HG03060 (cell line): ENCODE measurements around the gene ZNF106.

ENCODE experiments used
- ATAC-seq: cut with Tn5 transposase; IDR thresholded peaks from one replicate; pipeline ENCODE4 v1.9.1; 2021; ENCODE audit warnings: low read depth, moderate number of reproducible peaks; ENCODE audit not compliant: unreplicated experiment

ZNF106 gene

DNA sequence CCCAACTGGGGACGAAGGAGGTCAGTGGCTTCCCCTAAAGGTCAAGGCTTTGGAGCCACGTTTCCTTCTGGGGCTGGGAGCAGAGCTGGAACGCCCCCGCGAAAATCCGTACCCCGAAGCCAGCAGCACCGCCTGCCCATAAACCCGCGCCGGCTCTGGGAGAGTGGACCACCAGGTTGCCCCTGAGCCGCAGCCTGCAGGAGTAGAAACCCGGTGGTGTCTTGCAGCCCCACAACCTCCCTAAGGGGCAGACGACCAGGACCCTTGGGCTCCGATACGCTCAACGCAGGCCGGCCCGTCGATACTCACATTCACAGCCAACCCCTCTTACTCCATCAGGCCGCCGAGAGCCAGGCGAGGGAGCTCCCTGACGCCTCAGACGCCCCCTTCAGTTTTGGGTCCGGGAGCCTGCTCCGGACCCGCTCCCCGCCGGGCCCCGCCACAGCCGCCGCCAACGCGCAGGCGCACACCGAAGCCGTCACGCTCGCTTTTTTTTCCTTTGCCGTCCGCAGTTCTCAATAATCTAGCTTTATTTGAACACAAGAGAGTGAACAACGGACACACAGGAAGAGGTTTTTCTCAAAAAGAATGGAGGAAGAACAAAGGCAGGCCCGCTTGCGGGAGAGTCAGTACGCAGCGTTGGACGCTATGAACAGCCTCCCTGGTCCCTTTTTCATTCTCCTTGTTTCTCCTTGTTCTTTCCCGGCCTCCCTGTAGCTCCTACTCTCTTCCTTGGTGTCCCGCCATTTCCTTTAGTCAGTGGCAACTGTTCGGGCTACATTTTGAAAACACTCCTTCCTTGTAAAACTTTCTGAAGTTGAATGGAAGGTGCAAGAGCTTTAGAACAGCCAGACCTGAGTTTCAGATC, at the start of gene ZNF106:
ZNF106 (minus strand) TSS at position 471 of the 868 bp plus-strand sequence. CDS start 18,852 bp downstream, outside the sequence.
- ATAC-seq = peak; percentile 46

DNA sequence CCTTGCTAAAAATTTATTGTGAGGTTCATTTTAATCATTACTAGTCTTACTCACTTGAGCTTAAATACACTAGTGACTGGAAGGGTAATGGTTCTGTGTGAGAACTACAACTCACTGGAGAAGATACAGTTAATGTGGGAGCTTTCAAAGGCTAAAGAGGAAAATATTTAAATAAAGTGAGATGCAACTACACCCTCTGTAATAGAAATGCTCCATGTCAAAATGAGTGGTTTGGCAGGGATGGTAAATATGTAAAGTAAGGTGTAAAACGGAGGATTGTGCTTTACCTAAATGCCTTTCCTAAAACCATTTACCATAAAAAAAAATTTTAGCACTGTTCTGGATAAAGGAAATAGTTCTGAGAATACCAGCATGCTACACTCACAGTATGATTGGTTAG, 42.3 kb upstream of the ZNF106 start:
- no peak for ATAC-seq

DNA sequence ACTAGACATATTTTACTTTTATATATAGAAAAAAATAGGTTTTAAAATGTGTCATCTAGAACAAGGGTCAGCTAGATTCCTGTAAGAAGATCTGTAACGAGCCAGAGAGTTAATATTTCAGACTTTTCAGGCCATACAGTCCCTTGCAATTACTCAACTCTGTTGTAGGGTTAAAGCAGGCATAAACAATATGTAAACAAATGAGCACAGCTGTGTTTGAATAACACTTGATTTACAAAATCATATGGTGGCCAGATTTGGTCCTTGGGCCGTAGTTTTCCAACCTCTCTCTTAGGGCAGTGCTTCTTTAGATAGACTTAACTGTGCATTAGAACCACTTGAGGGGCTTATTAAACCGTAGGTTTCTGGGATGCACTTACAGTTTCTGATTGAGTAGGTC, 38.0 kb upstream of the ZNF106 start:
- ATAC-seq = no peak

DNA sequence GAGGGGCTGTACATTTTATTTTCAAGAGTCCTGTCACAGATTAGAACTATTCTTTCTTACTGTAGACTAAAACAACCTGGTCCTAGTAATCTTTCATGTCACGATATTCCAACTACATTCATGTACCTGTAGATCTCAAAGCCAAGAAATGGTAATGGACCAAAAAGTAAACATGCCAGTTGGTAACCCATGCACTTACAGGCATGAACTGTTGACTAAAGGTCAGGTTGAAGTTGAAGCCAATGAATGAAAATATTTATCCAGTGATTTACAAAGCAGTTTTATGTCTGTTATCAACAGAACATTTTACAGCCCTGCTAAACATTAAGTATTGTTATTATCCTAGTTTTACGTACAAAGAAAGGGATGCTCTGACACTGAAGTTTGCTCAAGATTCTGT, 32.4 kb upstream of the ZNF106 start:
- ATAC-seq = no peak

DNA sequence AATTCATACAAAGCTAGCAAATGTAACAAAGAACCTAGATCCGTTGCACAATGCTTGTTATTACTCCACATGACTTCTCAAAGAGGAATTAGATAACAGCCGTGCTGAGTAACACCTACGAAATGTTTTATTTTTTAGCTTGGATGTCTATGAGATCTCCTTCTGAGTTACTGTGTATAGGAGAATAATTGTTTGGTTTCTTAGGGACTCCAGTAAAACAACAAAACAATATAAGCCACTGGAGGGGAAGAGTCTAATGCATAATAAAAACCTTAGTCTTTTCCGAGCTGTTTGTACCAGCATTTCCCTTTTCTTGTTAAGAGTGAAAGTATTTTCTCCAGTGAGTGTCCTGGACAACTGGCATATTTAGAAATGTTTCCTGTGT, 20.1 kb upstream of the ZNF106 start:
- ATAC-seq = no peak

DNA sequence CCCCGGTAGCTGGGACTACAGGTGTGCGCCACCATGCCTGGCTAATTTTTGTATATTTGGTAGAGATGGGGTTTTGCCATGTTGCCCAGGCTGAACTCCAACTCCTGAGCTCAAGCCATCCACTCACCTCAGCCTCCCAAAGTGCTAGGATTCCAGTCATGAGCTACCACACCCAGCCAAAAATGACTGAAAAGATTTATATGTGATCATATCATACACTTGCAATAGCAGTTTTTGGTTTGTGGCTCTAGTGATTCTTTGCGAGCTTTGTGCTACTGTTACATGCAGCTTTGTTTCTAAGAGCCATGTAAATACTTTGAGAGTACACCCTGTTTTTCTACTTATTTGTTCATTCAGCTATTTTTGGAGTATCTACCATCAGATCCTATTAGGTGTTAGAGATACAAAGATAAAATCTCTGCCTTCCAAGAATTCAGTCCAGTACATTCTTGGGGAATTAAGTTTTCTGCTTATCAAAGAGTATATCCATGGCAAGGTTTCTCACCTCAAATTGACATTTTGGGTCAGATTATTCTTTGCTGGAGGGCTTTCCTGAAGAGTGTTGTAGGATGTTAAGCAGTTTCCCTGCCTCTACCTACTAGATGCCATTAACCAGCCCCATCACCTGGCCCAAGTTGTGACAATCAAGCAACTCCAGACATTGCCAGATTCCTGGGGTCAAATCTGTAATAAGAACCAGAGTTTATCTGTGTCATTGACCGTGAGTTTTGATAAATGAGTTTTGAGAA, 19.5 kb upstream of the ZNF106 start:
- ATAC-seq = no peak

DNA sequence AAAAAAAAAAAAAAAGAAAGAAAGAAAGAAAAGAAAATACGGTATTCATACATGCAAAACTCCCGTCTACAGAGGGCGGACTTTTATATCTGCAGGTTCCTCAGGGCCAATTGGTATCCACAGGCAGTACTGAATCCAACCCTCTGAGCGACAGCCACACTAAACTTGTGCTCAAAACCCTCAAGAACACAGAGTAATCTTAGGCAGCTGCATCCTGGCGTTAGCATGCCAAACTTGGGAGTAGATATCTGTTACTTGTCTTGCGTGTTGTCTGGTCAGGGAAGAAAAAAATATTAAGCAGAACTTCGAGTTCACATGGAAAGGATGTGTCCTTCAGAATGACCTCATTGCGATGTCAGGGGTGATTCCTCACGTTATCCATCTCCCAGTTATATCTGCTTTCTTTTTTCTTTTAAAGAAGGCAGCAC, 17.3 kb upstream of the ZNF106 start:
- no peak for ATAC-seq

DNA sequence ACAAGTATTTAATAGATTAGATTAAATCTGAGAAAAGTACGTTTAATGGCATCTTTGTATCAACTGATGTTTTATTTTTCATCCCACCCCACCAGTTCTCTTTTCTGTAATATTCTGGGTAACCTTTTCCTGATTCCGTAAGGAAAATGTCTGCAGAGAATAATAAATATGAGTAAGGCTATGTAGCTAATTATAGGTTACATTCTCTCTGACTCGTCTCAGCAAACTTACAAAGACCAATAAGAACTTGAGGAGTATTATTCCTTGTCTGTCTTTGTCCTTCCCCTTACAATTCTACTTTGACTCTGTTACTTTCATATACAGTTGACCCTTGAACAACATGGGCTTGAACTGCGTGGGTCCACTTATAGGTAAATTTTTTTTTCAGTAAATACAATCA, 16.6 kb upstream of the ZNF106 start:
- ATAC-seq = no peak

DNA sequence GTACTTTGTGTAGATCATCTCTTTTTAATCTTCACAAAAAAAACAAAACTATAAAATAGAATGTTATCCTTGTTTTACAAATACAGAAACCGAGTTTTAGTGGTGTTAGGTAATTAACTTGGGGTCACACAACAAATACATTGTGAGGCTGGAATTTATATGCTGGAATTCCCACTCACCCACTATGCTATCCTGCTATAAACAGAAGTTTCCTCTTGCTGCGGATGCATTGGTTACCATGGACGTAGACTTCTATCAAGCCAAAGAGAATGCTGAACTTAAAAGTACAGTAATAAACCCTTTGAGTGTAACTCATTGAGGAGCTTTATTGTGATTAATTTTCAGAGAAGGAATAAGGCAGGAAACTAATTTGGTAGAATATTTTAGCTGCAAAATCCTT, 13.7 kb upstream of the ZNF106 start:
- ATAC-seq = peak; percentile 9

DNA sequence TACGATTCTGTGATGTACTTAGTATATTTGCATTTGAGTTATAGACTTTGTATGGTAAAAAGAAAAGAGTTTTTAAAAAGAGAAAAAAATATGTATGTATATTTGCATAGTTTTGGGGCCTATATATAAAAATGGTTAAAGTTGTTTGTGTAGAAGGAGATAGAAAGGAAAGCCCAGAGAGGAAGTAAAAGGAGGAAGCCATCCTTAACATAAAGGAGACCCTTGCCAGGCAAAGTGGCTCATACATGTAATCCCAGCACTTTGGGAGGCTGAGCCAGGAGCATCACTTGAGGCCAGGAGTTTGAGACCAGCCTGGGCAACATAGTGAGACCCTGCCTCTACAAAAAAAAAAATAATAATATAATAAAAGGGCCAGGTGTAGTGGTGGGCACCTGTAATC, 12.9 kb upstream of the ZNF106 start:
- ATAC-seq = no peak

DNA sequence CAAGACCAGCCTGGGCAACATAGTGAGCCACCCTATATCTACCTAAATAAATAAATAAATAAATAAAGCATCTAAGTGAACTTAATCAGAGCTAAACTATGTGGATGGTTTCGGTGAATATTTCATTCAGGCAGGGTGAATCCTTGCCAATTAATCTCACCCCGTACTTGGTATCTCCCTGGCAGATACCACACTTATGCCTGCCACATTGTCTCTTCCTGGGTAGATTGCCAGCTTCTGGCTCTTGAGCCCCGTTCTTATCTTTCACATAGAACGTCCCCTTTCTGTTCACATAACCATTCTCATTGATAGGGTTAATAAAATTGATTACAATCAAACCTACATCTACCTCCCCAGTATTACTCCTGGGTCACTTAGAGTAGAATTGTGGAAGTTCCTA, 11.5 kb upstream of the ZNF106 start:
- ATAC-seq = no peak

DNA sequence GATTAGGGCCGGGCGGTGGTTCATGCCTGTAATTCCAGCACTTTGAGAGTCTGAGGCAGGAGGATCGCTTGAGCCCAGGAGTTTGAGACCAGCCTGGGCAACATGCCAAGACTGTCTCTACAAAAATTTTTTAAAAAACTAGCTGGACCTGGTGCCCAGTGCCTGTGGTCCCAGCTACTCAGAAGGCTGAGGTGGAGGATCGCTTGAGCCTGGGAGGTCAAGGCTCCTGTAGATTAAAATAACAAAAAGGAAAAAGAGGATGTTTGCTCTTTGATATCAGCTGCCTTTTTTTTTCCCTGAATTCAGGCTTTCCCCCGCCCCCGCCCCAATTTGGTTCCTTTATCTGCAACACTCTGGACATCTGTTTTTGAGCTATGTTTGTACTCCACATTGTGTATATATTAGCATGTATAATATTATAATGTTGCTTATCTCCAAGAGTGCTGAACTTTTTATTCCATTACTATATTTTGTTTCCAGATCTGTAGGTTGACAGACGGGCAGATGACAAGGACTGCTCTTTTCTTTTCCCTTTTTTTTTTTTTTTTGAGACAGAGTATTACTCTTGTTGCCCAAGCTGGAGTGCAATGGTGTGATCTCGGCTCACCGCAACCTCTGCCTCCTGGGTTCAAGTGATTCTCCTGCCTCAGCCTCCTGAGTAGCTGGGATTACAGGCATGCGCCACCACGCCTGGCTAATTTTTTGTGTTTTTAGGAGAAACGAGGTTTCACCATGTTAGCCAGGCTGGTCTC, 9.1 kb upstream of the ZNF106 start:
- no peak for ATAC-seq

DNA sequence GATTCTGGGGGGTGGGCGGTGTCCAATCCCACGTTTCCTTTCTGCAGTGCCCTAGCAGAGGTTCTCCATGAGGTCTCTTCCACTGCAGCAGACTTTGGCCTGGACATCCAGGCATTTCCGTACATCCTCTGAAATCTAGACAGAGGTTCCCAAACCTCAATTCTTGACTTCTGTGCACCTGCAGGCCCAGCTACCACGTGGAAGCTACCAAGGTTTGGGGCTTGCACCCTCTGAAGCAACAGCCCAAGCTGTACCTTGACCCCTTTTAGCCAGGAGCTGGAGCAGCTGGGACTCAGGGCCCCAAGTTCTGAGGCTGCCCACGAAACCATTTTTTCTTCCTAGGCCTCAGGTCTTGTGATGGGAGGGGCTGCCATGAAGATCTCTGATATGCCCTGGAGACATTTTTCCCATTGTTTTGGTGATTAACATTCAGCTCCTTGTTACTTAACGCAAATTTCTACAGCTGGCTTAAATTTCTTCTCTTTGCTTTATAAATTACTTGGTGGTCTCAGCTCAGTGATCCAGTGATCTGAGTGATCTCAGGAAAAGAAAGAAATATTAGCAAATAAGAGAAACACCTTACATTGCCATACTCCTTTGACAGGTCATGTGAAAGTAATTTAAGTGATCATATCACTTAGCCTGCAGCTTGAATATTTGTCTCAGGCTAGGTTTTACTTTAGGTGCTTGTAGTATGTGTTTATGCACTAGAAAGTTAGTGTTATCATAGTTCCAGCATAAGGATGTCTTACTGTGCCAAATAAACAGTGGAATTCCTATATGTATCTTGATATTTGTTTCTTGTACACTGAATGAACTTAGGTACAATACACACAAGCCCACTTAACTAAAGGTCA, 7.5 kb upstream of the ZNF106 start:
- ATAC-seq = no peak

DNA sequence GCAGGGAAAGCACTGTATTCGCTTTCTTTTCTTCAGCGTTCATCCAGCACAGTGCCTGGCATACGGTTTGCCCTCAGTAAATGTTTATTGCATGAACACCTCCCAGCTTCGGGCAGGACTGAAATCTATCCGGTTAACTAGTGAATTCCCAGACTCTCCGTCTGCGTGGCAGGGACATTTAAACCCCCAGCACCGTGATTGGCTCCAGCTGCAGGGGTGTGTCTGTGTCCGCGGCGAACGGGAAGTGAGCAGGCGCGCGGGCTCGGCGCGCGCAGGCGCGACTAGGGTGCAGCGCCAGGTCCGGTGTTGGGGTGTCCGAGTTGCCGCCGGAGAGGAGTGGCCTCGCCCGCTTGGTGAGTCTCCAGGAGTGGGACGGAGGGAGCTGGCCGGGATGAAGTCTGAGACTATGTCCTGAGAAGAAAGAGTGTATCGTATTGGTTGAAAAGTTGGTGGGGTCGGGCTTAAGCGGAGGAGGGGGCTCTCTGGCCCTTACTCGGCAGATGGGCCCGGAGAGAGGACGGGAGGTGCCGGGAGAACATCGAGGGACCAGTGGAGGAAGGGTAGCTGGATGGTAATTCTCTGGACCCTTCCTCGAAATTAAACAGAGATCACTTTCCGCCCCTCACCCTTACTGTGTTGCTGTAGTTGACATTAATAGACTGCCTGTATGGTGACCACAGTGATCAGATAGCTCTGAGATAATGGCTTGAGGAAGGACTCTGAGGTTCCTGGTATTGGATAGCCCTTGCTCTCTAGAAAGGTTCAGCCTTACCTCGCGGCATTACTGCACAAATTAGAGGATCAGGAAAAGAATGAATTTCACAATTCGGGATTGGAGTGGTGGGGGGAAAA, 4.6 kb upstream of the ZNF106 start, which contains the start of gene SNAP23:
SNAP23 (plus strand) TSS at position 274 of the 852 bp plus-strand sequence. CDS start 16,213 bp downstream, outside the sequence.
- ATAC-seq = peak; percentile 40

DNA sequence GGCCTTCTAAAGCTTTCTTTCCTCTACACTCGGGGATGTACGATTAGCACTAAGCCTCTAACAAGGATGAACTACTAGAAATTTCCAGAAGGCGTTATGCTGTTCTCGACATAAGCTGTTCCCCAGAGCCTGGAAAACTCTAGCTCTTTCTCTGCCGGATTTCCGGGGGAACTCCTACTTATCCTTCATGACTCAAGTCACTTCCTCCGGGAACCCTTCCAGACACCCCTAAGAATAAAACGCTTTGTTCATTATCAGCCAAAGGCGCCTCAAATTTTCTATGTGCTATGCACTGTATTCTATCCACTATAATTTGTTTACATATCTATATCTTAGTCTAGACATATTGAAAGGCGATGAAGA, 4.0 kb upstream of the ZNF106 start:
- ATAC-seq = no peak

DNA sequence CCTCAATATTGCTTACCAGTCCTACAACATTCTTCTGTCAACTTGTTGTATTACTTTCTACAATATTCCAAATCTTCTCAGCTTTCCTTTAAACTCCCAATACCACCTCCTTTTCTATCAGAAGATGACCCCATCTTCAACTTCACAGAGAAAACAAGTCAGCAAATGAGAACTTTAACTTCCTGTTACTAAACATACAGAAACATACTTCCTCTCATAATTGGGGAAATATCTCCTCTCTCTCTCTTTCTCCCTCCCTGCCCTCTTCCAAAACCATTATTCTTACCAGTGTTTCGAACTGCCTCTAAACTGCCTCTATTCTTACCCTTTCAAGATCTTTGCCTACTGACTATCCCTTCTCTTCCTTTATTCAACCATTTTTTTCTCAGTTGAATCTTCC, 2.7 kb upstream of the ZNF106 start:
- no peak for ATAC-seq

DNA sequence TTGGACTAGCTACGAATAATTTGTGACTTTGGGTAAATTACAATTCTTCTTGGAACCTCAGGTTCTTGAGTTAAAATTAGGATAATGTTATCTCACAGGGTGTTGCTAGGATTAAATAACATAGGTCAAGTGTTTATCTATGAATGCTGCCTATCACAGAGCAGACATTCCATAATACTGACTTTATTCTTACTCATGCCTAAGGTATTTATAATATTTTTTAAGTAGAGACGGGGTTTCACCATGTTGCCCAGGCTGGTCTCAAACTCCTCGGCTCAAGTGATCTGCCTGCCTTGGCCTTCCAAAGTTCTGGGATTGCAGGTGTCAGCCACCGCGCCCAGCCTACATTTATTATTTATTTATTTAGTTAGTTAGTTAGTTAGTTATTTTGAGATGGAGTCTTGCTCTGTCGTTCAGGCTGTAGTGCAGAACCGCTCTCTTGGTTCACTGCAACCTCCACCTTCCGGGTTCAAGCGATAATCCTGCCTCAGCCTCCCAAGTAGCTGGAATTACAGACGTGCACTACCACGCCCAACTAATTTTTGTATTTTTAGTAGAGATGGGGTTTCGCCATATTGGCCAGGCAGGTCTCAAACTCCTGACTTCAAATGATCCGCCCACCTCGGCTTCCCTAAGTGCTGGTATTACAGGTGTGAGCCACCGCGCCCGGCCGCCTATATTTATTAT, 741 bp upstream of the ZNF106 start:
- no peak for ATAC-seq

DNA sequence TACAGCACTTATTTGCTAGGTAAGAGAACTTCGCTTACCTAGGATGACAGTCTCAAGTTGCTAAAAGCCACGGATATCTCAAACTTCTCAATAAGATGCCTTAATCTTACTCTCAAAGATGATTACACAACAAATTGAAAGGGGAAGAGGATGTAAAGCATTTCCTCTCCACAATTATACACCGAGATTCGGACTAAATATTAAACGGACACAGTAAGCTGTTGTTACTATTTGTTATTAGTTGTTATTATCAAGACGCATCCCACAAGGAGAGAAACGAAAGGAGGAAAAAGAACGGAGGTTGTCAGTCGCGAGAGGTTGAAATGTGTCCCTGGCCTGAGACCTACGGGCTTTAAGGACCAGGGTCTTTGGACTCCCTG, 660 bp downstream of the ZNF106 start:
- no peak for ATAC-seq

DNA sequence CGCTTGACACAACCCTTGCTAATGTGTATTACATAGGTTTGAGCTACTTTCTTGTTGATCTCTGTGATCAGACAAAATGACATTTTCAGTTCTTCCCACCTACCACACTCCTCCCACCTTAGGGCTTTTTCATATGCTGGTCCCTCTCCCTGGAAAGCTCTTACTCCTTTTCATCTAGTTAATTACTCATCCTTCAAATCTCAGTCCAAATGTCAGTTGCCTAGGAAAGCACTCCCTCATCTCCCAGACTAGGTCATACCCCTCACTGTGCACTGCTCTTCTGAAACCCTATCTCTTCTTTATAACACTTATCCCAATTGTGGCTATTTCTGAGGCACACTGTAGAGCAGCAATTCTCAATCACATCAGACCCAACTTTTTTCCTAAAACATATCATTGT, 7.3 kb downstream of the ZNF106 start:
- ATAC-seq = no peak
